Endothelial cell of umbilical vein (primary cell): ENCODE data around the gene CFAP161. TPM values are rescaled to one million over a fixed set of nuclear protein-coding genes. Genes with fewer than 3 reads are reported as not detected.

Source experiments
- BruUV-seq: library from RNA; stranded (reverse); fragments of 400-500 nt; replicated peaks from 2 replicates; lab custom pipeline; 2021; lab: Mats Ljungman, UMichigan
- CTCF ChIA-PET: fragments of 300-600, 350-600 bp; sonication (Branson Sonifier 250); formaldehyde crosslinking; loops from one replicate; lab custom pipeline; 2021; ENCODE audit warnings: antibody characterized with exemption, inconsistent platforms; lab: Charles Lee
- POLR2A ChIA-PET: fragments of 300-600, 350-600 bp; sonication (Branson Sonifier 250); formaldehyde crosslinking; loops from one replicate; lab custom pipeline; 2021; ENCODE audit warnings: antibody characterized with exemption, inconsistent platforms; lab: Charles Lee
- DNase-seq: peaks from one replicate; pipeline ENCODE4 v3.0.0-alpha.2; 2011; ENCODE audit warnings: low read depth, low spot score
- FAIRE-seq: peaks from 2 replicates; lab custom pipeline; 2011; peaks lifted over from hg19 to GRCh38; lab: Jason Lieb, UNC
- H2AFZ ChIP-seq: 2 replicates; pipeline ENCODE4 v1.6.0; 2012; ENCODE audit warnings: low read depth, low read length, control low read depth, inconsistent platforms
- H3K27ac ChIP-seq: 2 replicates; pipeline ENCODE4 v1.5.1; 2011; ENCODE audit warnings: low read depth, mild to moderate bottlenecking, control low read depth, low read length, moderate library complexity; ENCODE audit not compliant: insufficient read depth
- H3K27me3 ChIP-seq, 2 experiments: 2 replicates each; pipeline versions ENCODE4 v1.6.0 to v1.6.1; 2011; ENCODE audit warnings: low read length in 2 of 2, mixed read lengths in 1 of 2; ENCODE audit not compliant: control insufficient read depth in 2 of 2, insufficient read depth in 2 of 2
- H3K36me3 ChIP-seq, 2 experiments: 2 replicates in 1 of 2; 3 replicates in 1 of 2; pipeline ENCODE4 v1.5.1; 2011; ENCODE audit warnings: low read length in 2 of 2, mild to moderate bottlenecking in 1 of 2, moderate library complexity in 1 of 2; ENCODE audit not compliant: control insufficient read depth in 2 of 2, insufficient read depth in 2 of 2; ENCODE audit errors: extremely low read depth in 1 of 2
- H3K4me1 ChIP-seq: 3 replicates; pipeline ENCODE4 v1.5.1; 2011; ENCODE audit warnings: mild to moderate bottlenecking, low read length; ENCODE audit not compliant: control insufficient read depth, insufficient read depth; ENCODE audit errors: extremely low read depth
- H3K4me2 ChIP-seq: 2 replicates; pipeline ENCODE4 v1.6.1; 2011; ENCODE audit warnings: low read length, control low read depth, mixed read lengths; ENCODE audit not compliant: insufficient read depth
- H3K4me3 ChIP-seq, 3 experiments: fragments of 200-600 bp in 1 of 3; sonication (generic), shearing (Covaris generic) in 1 of 3; replicated peaks in 1 of 3; 2 replicates each; pipeline ENCODE4 v1.5.1; 2011 to 2016; ENCODE audit warnings: control low read depth in 3 of 3, low read length in 3 of 3, mild to moderate bottlenecking in 2 of 3, inconsistent platforms in 1 of 3, low read depth in 1 of 3, moderate library complexity in 1 of 3; ENCODE audit not compliant: insufficient read depth in 1 of 3
- H3K79me2 ChIP-seq: 2 replicates; pipeline ENCODE4 v1.6.0; 2012; ENCODE audit warnings: low read length, inconsistent platforms; ENCODE audit not compliant: control insufficient read depth, insufficient read depth
- H3K9ac ChIP-seq: replicated peaks from 2 replicates; pipeline ENCODE3; 2011; ENCODE audit warnings: low read length, control low read depth; ENCODE audit not compliant: insufficient read depth; ENCODE audit errors: extremely low read depth
- H3K9me1 ChIP-seq: replicated peaks from 3 replicates; pipeline ENCODE4 v1.6.0; 2011; ENCODE audit warnings: mild to moderate bottlenecking, low read length; ENCODE audit not compliant: control insufficient read depth, insufficient read depth; ENCODE audit errors: extremely low read depth
- H3K9me3 ChIP-seq: replicated peaks from 2 replicates; pipeline ENCODE4 v1.5.1; 2012; ENCODE audit warnings: low read length, inconsistent platforms; ENCODE audit not compliant: control insufficient read depth, insufficient read depth
- H4K20me1 ChIP-seq: replicated peaks from 2 replicates; pipeline ENCODE3; 2011; ENCODE audit warnings: mild to moderate bottlenecking, low read length; ENCODE audit not compliant: control insufficient read depth, insufficient read depth; ENCODE audit errors: extremely low read depth
- EZH2 ChIP-seq: IDR thresholded peaks from 2 replicates; pipeline ENCODE4 v1.6.1; 2012; ENCODE audit warnings: borderline replicate concordance, low read depth, mild to moderate bottlenecking, moderate library complexity, low read length, inconsistent platforms; ENCODE audit not compliant: severe bottlenecking
- FOS ChIP-seq: IDR thresholded peaks from 2 replicates; pipeline ENCODE4 v1.6.1; 2011; ENCODE audit warnings: mild to moderate bottlenecking, low read length, moderate library complexity, borderline replicate concordance; ENCODE audit not compliant: insufficient read depth
- GATA2 ChIP-seq: IDR thresholded peaks from 2 replicates; pipeline ENCODE4 v1.7.0; 2011; ENCODE audit warnings: low read depth, mild to moderate bottlenecking, moderate library complexity, mixed read lengths, low read length; ENCODE audit not compliant: insufficient read length, insufficient read depth
- JUN ChIP-seq: IDR thresholded peaks from 2 replicates; pipeline ENCODE4 v1.6.1; 2011; ENCODE audit warnings: borderline replicate concordance, low read depth; ENCODE audit not compliant: insufficient read length, insufficient read depth
- MYC ChIP-seq: IDR thresholded peaks from one replicate; pipeline ENCODE4 v1.6.1; 2011; ENCODE audit warnings: mild to moderate bottlenecking, low read depth, low read length
- POLR2A ChIP-seq: IDR thresholded peaks from 2 replicates; pipeline ENCODE4 v1.6.1; 2012; ENCODE audit warnings: low read depth, mild to moderate bottlenecking, control low read depth, low read length
- POLR2AphosphoS5 ChIP-seq: IDR thresholded peaks from 2 replicates; pipeline ENCODE4 v1.6.1; 2012; ENCODE audit warnings: low read depth, mild to moderate bottlenecking, control low read depth, low read length, moderate library complexity; ENCODE audit not compliant: insufficient read depth
- dilution Hi-C: fragments of 300-500 bp; cut with MboI; formaldehyde crosslinking; loops from one replicate; pipeline ENCODE4 v1.15.0; 2019; ENCODE audit warnings: low sequenced_read_pairs; ENCODE audit not compliant: extremely low pct_ligation_motif_present
- intact Hi-C: fragments of 100-400 bp; cut with micrococcal nuclease; formaldehyde crosslinking; loops from one replicate; pipeline ENCODE4 v1.10.0; 2022
- polyA plus RNA-seq, 4 experiments: library from polyadenylated mRNA; depleted of rRNA in 3 of 4; stranded (reverse) in 3 of 4; unstranded in 1 of 4; fragments of >200 nt; gene quantifications; 2 replicates each; pipeline versions ENCODE4 v1.2.1 to v1.2.3, GENCODE V29; 2011 to 2012; ENCODE audit warnings: missing spikeins in 1 of 4
- total RNA-seq: library from RNA; stranded (reverse); gene quantifications from 2 replicates; pipeline ENCODE4 v1.2.3, GENCODE V29; 2021
- TF ChIP-seq, protein P1 (sequence below), 2 donors: IDR thresholded peaks; 1 replicate in 1 of 2; 2 replicates in 1 of 2; pipeline ENCODE4 v1.5.1; 2011; ENCODE audit warnings: low read length in 2 of 2, mild to moderate bottlenecking in 2 of 2, moderate library complexity in 2 of 2, control low read depth in 1 of 2, inconsistent platforms in 1 of 2, low read depth in 1 of 2; ENCODE audit not compliant: insufficient read depth in 1 of 2; ENCODE audit errors: extremely low read depth in 1 of 2
- TF ChIP-seq, protein P2 (sequence below): IDR thresholded peaks from 2 replicates; pipeline ENCODE4 v1.6.1; 2011; ENCODE audit not compliant: insufficient read depth, insufficient read length

The CFAP161 gene
- total and polyA plus RNA-seq, 2 donors (not counting 3 experiments of a cell fraction or from before 2014, with no cell fraction given) = 0.08 TPM; not detected in 1

GRCh38 chr15:81197255-81197630 lies 63.2 kb downstream of the CFAP161 start:
- dilution Hi-C loops (no loop called here), intact Hi-C loops (no loop called here)
- Histone ChIP-seq H3K27ac (no peak overlapping the region), H3K79me2 (no peaks in the 10 kb centered on the region), H3K4me2 (no peak overlapping the region), H3K4me3 (no peak overlapping the region), H3K27me3 (no peaks in the 10 kb centered on the region), H2AFZ (no peak overlapping the region), H4K20me1 (no peaks in the 10 kb centered on the region), H3K4me1 (no peaks in the 10 kb centered on the region), H3K9me3 (no peaks in the 10 kb centered on the region), H3K9me1 (no peaks in the 10 kb centered on the region), H3K36me3 (no peaks in the 10 kb centered on the region), H3K9ac (no peak overlapping the region)
- BruUV-seq = no TSS peak
- TF ChIP-seq EZH2 = no peak
- TF ChIP-seq, protein P1, sequence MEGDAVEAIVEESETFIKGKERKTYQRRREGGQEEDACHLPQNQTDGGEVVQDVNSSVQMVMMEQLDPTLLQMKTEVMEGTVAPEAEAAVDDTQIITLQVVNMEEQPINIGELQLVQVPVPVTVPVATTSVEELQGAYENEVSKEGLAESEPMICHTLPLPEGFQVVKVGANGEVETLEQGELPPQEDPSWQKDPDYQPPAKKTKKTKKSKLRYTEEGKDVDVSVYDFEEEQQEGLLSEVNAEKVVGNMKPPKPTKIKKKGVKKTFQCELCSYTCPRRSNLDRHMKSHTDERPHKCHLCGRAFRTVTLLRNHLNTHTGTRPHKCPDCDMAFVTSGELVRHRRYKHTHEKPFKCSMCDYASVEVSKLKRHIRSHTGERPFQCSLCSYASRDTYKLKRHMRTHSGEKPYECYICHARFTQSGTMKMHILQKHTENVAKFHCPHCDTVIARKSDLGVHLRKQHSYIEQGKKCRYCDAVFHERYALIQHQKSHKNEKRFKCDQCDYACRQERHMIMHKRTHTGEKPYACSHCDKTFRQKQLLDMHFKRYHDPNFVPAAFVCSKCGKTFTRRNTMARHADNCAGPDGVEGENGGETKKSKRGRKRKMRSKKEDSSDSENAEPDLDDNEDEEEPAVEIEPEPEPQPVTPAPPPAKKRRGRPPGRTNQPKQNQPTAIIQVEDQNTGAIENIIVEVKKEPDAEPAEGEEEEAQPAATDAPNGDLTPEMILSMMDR (IDR thresholded peaks at IDR 0.05; ENCODE audit: extremely low read depth in 1 of 2, insufficient read depth in 1 of 2, low read depth in 1 of 2, low read length in 2 of 2) = no peak
- no peak for TF ChIP-seq GATA2
- TF ChIP-seq POLR2AphosphoS5 = no peak
- no peak for TF ChIP-seq FOS
- TF ChIP-seq, protein P2, sequence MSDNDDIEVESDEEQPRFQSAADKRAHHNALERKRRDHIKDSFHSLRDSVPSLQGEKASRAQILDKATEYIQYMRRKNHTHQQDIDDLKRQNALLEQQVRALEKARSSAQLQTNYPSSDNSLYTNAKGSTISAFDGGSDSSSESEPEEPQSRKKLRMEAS = no peak
- no peak for TF ChIP-seq MYC
- no peak for TF ChIP-seq POLR2A
- TF ChIP-seq JUN = no peak
- DNase-seq = no peak
- FAIRE-seq = no peak
- CTCF ChIA-PET = interaction anchor here (1.2 kb wide), 1 partner anchor 69 kb away, joined by 4 read pairs; no protein-coding TSS in a partner anchor
- POLR2A ChIA-PET = no interaction called here
